SJCRH30 (cell line): Measurements from ENCODE around the gene USP17L13. TPM values are rescaled to one million over a fixed set of nuclear protein-coding genes. Genes with fewer than 3 reads are reported as not detected.
"Not testable (repeated sequence)": the region's sequence is repeated elsewhere in the genome, so short reads cannot be mapped to it uniquely, and the experiment has no call there.

Experiments
- DNase-seq, 2 experiments: peaks; one replicate each; pipeline ENCODE4 v3.0.0-alpha.2; 2015 to 2020
- H3K27ac ChIP-seq: fragments of 250-450 bp; sonication (Bioruptor Pico); 2 replicates; pipeline ENCODE4 v1.5.1; 2020; ENCODE audit warnings: mild to moderate bottlenecking, moderate library complexity
- H3K27me3 ChIP-seq: fragments of 250-450 bp; sonication (Bioruptor Pico); 2 replicates; pipeline ENCODE4 v1.5.1; 2020; ENCODE audit warnings: mild to moderate bottlenecking, moderate library complexity
- H3K36me3 ChIP-seq: fragments of 250-450 bp; sonication (Bioruptor Pico); 2 replicates; pipeline ENCODE4 v1.5.1; 2020; ENCODE audit warnings: mild to moderate bottlenecking, moderate library complexity
- H3K4me1 ChIP-seq: fragments of 250-450 bp; sonication (Bioruptor Pico); 2 replicates; pipeline ENCODE4 v1.5.1; 2020; ENCODE audit warnings: mild to moderate bottlenecking, moderate library complexity
- H3K4me3 ChIP-seq: fragments of 250-450 bp; sonication (Bioruptor Pico); 2 replicates; pipeline ENCODE4 v1.5.1; 2020; ENCODE audit warnings: mild to moderate bottlenecking, moderate library complexity
- H3K9me3 ChIP-seq: fragments of 250-450 bp; sonication (Bioruptor Pico); replicated peaks from 2 replicates; pipeline ENCODE4 v1.5.1; 2020; ENCODE audit warnings: mild to moderate bottlenecking, moderate library complexity
- total RNA-seq: library from RNA; depleted of rRNA; stranded (reverse); fragments of >200 nt; shearing (Covaris generic); gene quantifications from 2 replicates; pipeline ENCODE4 v1.2.3, GENCODE V29; 2014; rRNA removed

Gene USP17L13
- not detected in 2 replicates for total RNA-seq

- not testable (repeated sequence) for H3K36me3 ChIP-seq, H3K9me3 ChIP-seq, H3K4me1 ChIP-seq
These were observed at the start of gene USP17L13 for GRCh38 chr4:9224596-9224995. Gene USP17L13 (plus strand): TSS chr4:9224896. CDS start chr4:9224896, 0 bp downstream.

GRCh38 chr4:9210357-9210756 is 14.3 kb upstream of the USP17L13 start, which contains the start of gene USP17L10:
Gene USP17L10 (plus strand): TSS chr4:9210657. CDS start chr4:9210657, 0 bp downstream.
- not testable (repeated sequence) for H3K27ac ChIP-seq, H3K9me3 ChIP-seq, H3K27me3 ChIP-seq, H3K36me3 ChIP-seq, DNase-seq, H3K4me3 ChIP-seq, H3K4me1 ChIP-seq

More at GRCh38 chr4:9224596-9224995, at the start of gene USP17L13:
- not testable (repeated sequence) for H3K4me3 ChIP-seq, H3K27me3 ChIP-seq, DNase-seq, H3K27ac ChIP-seq

- H3K36me3 ChIP-seq, H3K9me3 ChIP-seq, H3K27me3 ChIP-seq, H3K27ac ChIP-seq, DNase-seq, H3K4me1 ChIP-seq, H3K4me3 ChIP-seq: not testable (repeated sequence)
These were observed 10.0 kb upstream of the USP17L13 start for GRCh38 chr4:9214701-9215100.

GRCh38 chr4:9215105-9215504 is 9.6 kb upstream of the USP17L13 start, which contains the start of gene USP17L11:
Gene USP17L11 (plus strand): TSS chr4:9215405. CDS start chr4:9215405, 0 bp downstream.
- not testable (repeated sequence) for H3K4me1 ChIP-seq, H3K36me3 ChIP-seq, H3K4me3 ChIP-seq, H3K9me3 ChIP-seq, DNase-seq, H3K27ac ChIP-seq, H3K27me3 ChIP-seq

GRCh38 chr4:9219852-9220251 is 4.8 kb upstream of the USP17L13 start, which contains the start of gene USP17L12:
Gene USP17L12 (plus strand): TSS chr4:9220152. CDS start chr4:9220152, 0 bp downstream.
- not testable (repeated sequence) for H3K4me1 ChIP-seq, H3K4me3 ChIP-seq, H3K27me3 ChIP-seq, H3K27ac ChIP-seq, H3K36me3 ChIP-seq, DNase-seq, H3K9me3 ChIP-seq

GRCh38 chr4:9230249-9230648 is 5.6 kb downstream of the USP17L13 start:
- not testable (repeated sequence) for H3K27me3 ChIP-seq, H3K4me3 ChIP-seq, H3K9me3 ChIP-seq, DNase-seq, H3K36me3 ChIP-seq, H3K4me1 ChIP-seq, H3K27ac ChIP-seq

- H3K27ac ChIP-seq, H3K4me3 ChIP-seq, H3K4me1 ChIP-seq, H3K36me3 ChIP-seq, DNase-seq, H3K27me3 ChIP-seq, H3K9me3 ChIP-seq: not testable (repeated sequence)
These were observed 9.4 kb downstream of the USP17L13 start, which contains the start of gene USP17L15 for GRCh38 chr4:9234085-9234484. Gene USP17L15 (plus strand): TSS chr4:9234385. CDS start chr4:9234385, 0 bp downstream.

- not testable (repeated sequence) for H3K27me3 ChIP-seq, H3K4me3 ChIP-seq, H3K36me3 ChIP-seq, H3K4me1 ChIP-seq, H3K27ac ChIP-seq, H3K9me3 ChIP-seq
- peak; percentile 0 to 2 for DNase-seq
These were observed 13.8 kb downstream of the USP17L13 start for GRCh38 chr4:9238461-9238860.

- not testable (repeated sequence) for H3K36me3 ChIP-seq, H3K27ac ChIP-seq, H3K27me3 ChIP-seq, H3K9me3 ChIP-seq, DNase-seq, H3K4me1 ChIP-seq, H3K4me3 ChIP-seq
These were observed 18.9 kb downstream of the USP17L13 start, which contains the start of gene USP17L17 for GRCh38 chr4:9243579-9243978. Gene USP17L17 (plus strand): TSS chr4:9243879. CDS start chr4:9243879, 0 bp downstream.

- not testable (repeated sequence) for H3K27me3 ChIP-seq, H3K4me1 ChIP-seq, H3K27ac ChIP-seq, H3K4me3 ChIP-seq, H3K36me3 ChIP-seq, H3K9me3 ChIP-seq
- peak; percentile 0 to 3 for DNase-seq
These were observed 23.4 kb downstream of the USP17L13 start, which contains the start of gene USP17L18 for GRCh38 chr4:9247953-9248680. Gene USP17L18 (plus strand): TSS chr4:9248630. CDS start chr4:9248630, 0 bp downstream.

- H3K27me3 ChIP-seq, H3K9me3 ChIP-seq, H3K36me3 ChIP-seq, H3K4me3 ChIP-seq, H3K4me1 ChIP-seq, DNase-seq, H3K27ac ChIP-seq: not testable (repeated sequence)
These were observed 28.4 kb downstream of the USP17L13 start, which contains the start of gene USP17L19 for GRCh38 chr4:9253078-9253477. Gene USP17L19 (plus strand): TSS chr4:9253378. CDS start chr4:9253378, 0 bp downstream.

GRCh38 chr4:9257824-9258223 is 33.1 kb downstream of the USP17L13 start, which contains the start of gene USP17L20:
Gene USP17L20 (plus strand): TSS chr4:9258124. CDS start chr4:9258124, 0 bp downstream.
- not testable (repeated sequence) for H3K27me3 ChIP-seq

GRCh38 chr4:9262572-9262971 is 37.9 kb downstream of the USP17L13 start, which contains the start of gene USP17L21:
Gene USP17L21 (plus strand): TSS chr4:9262872. CDS start chr4:9262872, 0 bp downstream.
- not testable (repeated sequence) for DNase-seq, H3K4me1 ChIP-seq, H3K36me3 ChIP-seq, H3K9me3 ChIP-seq, H3K27ac ChIP-seq, H3K4me3 ChIP-seq, H3K27me3 ChIP-seq

More at GRCh38 chr4:9257824-9258223, 33.1 kb downstream of the USP17L13 start, which contains the start of gene USP17L20:
- H3K4me1 ChIP-seq, H3K4me3 ChIP-seq, H3K27ac ChIP-seq, H3K9me3 ChIP-seq, DNase-seq, H3K36me3 ChIP-seq: not testable (repeated sequence)

GRCh38 chr4:9267319-9267718 is 42.6 kb downstream of the USP17L13 start, which contains the start of gene USP17L22:
Gene USP17L22 (plus strand): TSS chr4:9267619. CDS start chr4:9267619, 0 bp downstream.
- H3K36me3 ChIP-seq, H3K27me3 ChIP-seq, H3K4me3 ChIP-seq, H3K9me3 ChIP-seq, H3K27ac ChIP-seq, DNase-seq, H3K4me1 ChIP-seq: not testable (repeated sequence)

GRCh38 chr4:9271719-9272118 is 47.0 kb downstream of the USP17L13 start:
- peak in 1 of 2 experiments; percentile 52 for DNase-seq

More at GRCh38 chr4:9271719-9272118, 47.0 kb downstream of the USP17L13 start:
- H3K36me3 ChIP-seq, H3K4me3 ChIP-seq, H3K9me3 ChIP-seq, H3K27ac ChIP-seq, H3K27me3 ChIP-seq, H3K4me1 ChIP-seq: not testable (repeated sequence)
